IMR-90 (cell line): ENCODE measurements around the gene RASGRP4.

Experiments used
- CEBPB ChIP-seq: IDR thresholded peaks from 2 replicates; pipeline ENCODE4 v1.6.1; 2012; ENCODE audit warnings: low read depth, low read length, improper control_type of control experiment
- CHD1 ChIP-seq: IDR thresholded peaks from 2 replicates; pipeline ENCODE4 v1.6.1; 2012; ENCODE audit warnings: low read depth, low read length, improper control_type of control experiment
- CTCF ChIP-seq: conservative IDR thresholded peaks from 2 replicates; pipeline ENCODE4 v1.5.1; 2012; ENCODE audit warnings: mild to moderate bottlenecking, low read depth, low read length, improper control_type of control experiment
- MAFK ChIP-seq: IDR thresholded peaks from 2 replicates; pipeline ENCODE4 v1.6.1; 2012; ENCODE audit warnings: low read depth, low read length, improper control_type of control experiment
- MAZ ChIP-seq: IDR thresholded peaks from 2 replicates; pipeline ENCODE4 v1.6.1; 2012; ENCODE audit warnings: low read depth, mild to moderate bottlenecking, low read length, improper control_type of control experiment, moderate library complexity, borderline replicate concordance
- MXI1 ChIP-seq: IDR thresholded peaks from 2 replicates; pipeline ENCODE4 v1.6.1; 2012; ENCODE audit warnings: low read depth, mild to moderate bottlenecking, low read length, moderate library complexity, borderline replicate concordance
- NFE2L2 ChIP-seq: fragments of 150-350 bp; IDR thresholded peaks from 2 replicates; pipeline ENCODE4 v1.6.1; 2016; ENCODE audit warnings: low read depth, mild to moderate bottlenecking, low read length
- POLR2A ChIP-seq: IDR thresholded peaks from 2 replicates; pipeline ENCODE4 v1.6.1; 2012; ENCODE audit warnings: mild to moderate bottlenecking, low read depth, low read length
- RAD21 ChIP-seq: IDR thresholded peaks from 2 replicates; pipeline ENCODE4 v1.6.1; 2012; ENCODE audit warnings: low read length, improper control_type of control experiment
- RFX5 ChIP-seq: IDR thresholded peaks from 2 replicates; pipeline ENCODE4 v1.8.0; 2012; ENCODE audit warnings: low read depth, mild to moderate bottlenecking, low read length, moderate library complexity
- USF2 ChIP-seq: fragments of 150-350 bp; IDR thresholded peaks from 2 replicates; pipeline ENCODE4 v1.6.1; 2017; ENCODE audit warnings: mild to moderate bottlenecking, antibody characterized with exemption, low read length, low read depth

GRCh38 chr19:38370299-38370698 is 55.7 kb downstream of the RASGRP4 start:
- no peak for TF ChIP-seq CTCF
- TF ChIP-seq USF2 = no peak
- TF ChIP-seq CEBPB = no peak
- no peak for TF ChIP-seq POLR2A
- TF ChIP-seq MXI1 = no peak
- TF ChIP-seq MAFK = no peak
- TF ChIP-seq RFX5 = no peak
- no peak for TF ChIP-seq MAZ
- TF ChIP-seq CHD1 = no peak
- no peak for TF ChIP-seq RAD21
- TF ChIP-seq NFE2L2 = no peak
